NCI-H146 treated with DMSO at 0.1 percent for 48 hours (cell line): ENCODE measurements around the gene CHST8.
"Not testable (repeated sequence)": the region's sequence is repeated elsewhere in the genome, so short reads cannot be mapped to it uniquely, and the experiment has no call there.

Source experiments
- DNase-seq: peaks from one replicate; lab custom pipeline; 2025; ENCODE audit not compliant: unreplicated experiment; lab: John Stamatoyannopoulos, UW

The CHST8 gene

GRCh38 chr19:33641956-33642498, 20.3 kb downstream of the CHST8 start:
- no peak for DNase-seq

- no peak for DNase-seq
These were observed 22.6 kb downstream of the CHST8 start for GRCh38 chr19:33644284-33644836.

GRCh38 chr19:33646306-33646705, 24.6 kb downstream of the CHST8 start:
- no peak for DNase-seq

GRCh38 chr19:33647146-33647545, 25.4 kb downstream of the CHST8 start:
- no peak for DNase-seq

GRCh38 chr19:33649627-33650305, 28.0 kb downstream of the CHST8 start:
- DNase-seq, result no peak

- DNase-seq, result no peak
These were observed 31.9 kb downstream of the CHST8 start for GRCh38 chr19:33653684-33654083.

GRCh38 chr19:33654840-33655508, 33.2 kb downstream of the CHST8 start:
- no peak for DNase-seq

- no peak for DNase-seq
These were observed 38.1 kb downstream of the CHST8 start for GRCh38 chr19:33659835-33660234.

GRCh38 chr19:33660410-33661124, 38.8 kb downstream of the CHST8 start:
- DNase-seq, result no peak

- no peak for DNase-seq
These were observed 39.6 kb downstream of the CHST8 start for GRCh38 chr19:33661336-33661735.

GRCh38 chr19:33662391-33663092, 40.8 kb downstream of the CHST8 start:
- DNase-seq, result no peak

- not testable (repeated sequence) for DNase-seq
These were observed 41.6 kb downstream of the CHST8 start for GRCh38 chr19:33663316-33663715.

- no peak for DNase-seq
These were observed 43.0 kb downstream of the CHST8 start for GRCh38 chr19:33664744-33665143.

- no peak for DNase-seq
These were observed 44.2 kb downstream of the CHST8 start for GRCh38 chr19:33665776-33666595.

- DNase-seq, result no peak
These were observed 45.4 kb downstream of the CHST8 start for GRCh38 chr19:33667141-33667650.

GRCh38 chr19:33667881-33668280, 46.1 kb downstream of the CHST8 start:
- no peak for DNase-seq

- DNase-seq, result no peak
These were observed 47.2 kb downstream of the CHST8 start for GRCh38 chr19:33668968-33669367.

- DNase-seq, result no peak
These were observed 47.6 kb downstream of the CHST8 start for GRCh38 chr19:33669376-33669775.

- DNase-seq, result no peak
These were observed 48.6 kb downstream of the CHST8 start for GRCh38 chr19:33670398-33670797.

- no peak for DNase-seq
These were observed 49.5 kb downstream of the CHST8 start for GRCh38 chr19:33671211-33671610.
